WERI-Rb-1 (cell line): Measurements from ENCODE around the gene APBA2.
"Not testable (repeated sequence)": the region's sequence is repeated elsewhere in the genome, so short reads cannot be mapped to it uniquely, and the experiment has no call there.

Source experiments
- DNase-seq: peaks from one replicate; pipeline ENCODE4 v3.0.0-alpha.2; 2020
- H3K27ac ChIP-seq: fragments of 250-450 bp; sonication (Bioruptor Pico); 2 replicates; pipeline ENCODE4 v1.5.1; 2020; ENCODE audit warnings: mild to moderate bottlenecking, moderate library complexity
- H3K27me3 ChIP-seq: fragments of 250-450 bp; sonication (Bioruptor Pico); 2 replicates; pipeline ENCODE4 v1.5.1; 2021; ENCODE audit warnings: mild to moderate bottlenecking, low read depth, moderate library complexity; ENCODE audit not compliant: insufficient read depth, severe bottlenecking
- H3K36me3 ChIP-seq: fragments of 250-450 bp; sonication (Bioruptor Pico); 2 replicates; pipeline ENCODE4 v1.5.1; 2020; ENCODE audit warnings: mild to moderate bottlenecking, moderate library complexity
- H3K4me3 ChIP-seq: 2 replicates; pipeline ENCODE4 v1.5.1; 2011; ENCODE audit warnings: low read depth, mild to moderate bottlenecking, control low read depth, low read length
- H3K9me3 ChIP-seq: fragments of 250-450 bp; sonication (Bioruptor Pico); 2 replicates; pipeline ENCODE4 v1.5.1; 2021; ENCODE audit warnings: mild to moderate bottlenecking, moderate library complexity; ENCODE audit not compliant: severe bottlenecking
- TF ChIP-seq, protein P1 (sequence below): IDR thresholded peaks from 2 replicates; pipeline ENCODE4 v1.5.1; 2011; ENCODE audit warnings: low read depth, mild to moderate bottlenecking, control low read depth, inconsistent platforms, low read length

APBA2 gene

GRCh38 chr15:29018995-29019976 lies 133.5 kb downstream of the APBA2 start:
- Histone ChIP-seq H3K27me3 (no peaks in the 10 kb centered on the region), H3K36me3 (no peaks in the 10 kb centered on the region), H3K4me3 (no peak overlapping the region), H3K9me3 (no peaks in the 10 kb centered on the region), H3K27ac (no peak overlapping the region)
- no peak for DNase-seq
- TF ChIP-seq, protein P1, sequence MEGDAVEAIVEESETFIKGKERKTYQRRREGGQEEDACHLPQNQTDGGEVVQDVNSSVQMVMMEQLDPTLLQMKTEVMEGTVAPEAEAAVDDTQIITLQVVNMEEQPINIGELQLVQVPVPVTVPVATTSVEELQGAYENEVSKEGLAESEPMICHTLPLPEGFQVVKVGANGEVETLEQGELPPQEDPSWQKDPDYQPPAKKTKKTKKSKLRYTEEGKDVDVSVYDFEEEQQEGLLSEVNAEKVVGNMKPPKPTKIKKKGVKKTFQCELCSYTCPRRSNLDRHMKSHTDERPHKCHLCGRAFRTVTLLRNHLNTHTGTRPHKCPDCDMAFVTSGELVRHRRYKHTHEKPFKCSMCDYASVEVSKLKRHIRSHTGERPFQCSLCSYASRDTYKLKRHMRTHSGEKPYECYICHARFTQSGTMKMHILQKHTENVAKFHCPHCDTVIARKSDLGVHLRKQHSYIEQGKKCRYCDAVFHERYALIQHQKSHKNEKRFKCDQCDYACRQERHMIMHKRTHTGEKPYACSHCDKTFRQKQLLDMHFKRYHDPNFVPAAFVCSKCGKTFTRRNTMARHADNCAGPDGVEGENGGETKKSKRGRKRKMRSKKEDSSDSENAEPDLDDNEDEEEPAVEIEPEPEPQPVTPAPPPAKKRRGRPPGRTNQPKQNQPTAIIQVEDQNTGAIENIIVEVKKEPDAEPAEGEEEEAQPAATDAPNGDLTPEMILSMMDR = no peak

- DNase-seq = no peak
- Histone ChIP-seq H3K27ac (no peak overlapping the region), H3K27me3 (no peaks in the 10 kb centered on the region), H3K36me3 (no peaks in the 10 kb centered on the region), H3K4me3 (no peak overlapping the region), H3K9me3 (no peaks in the 10 kb centered on the region)
- TF ChIP-seq, protein P1 = no peak
Observed at GRCh38 chr15:29021857-29022256, 136.1 kb downstream of the APBA2 start.

DNA sequence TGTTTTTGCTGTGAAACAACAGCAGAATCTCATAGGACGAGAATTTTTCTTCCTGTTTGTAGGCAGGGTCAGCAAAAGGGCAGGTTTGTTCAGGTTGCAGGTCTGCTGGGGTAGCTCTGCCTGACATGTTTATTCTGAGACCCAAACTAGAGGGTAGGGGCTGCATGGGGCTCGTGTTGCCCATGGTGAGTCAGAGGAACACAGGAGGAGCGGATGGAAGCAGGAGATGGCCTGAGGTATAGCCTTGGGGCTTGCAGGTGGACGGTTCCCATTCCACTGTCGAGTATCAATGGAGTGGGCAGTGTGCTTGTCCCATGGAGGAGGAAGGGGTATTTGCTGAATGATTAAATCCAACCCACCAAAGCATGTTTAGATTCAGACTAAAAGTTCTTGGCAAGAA lies 138.9 kb downstream of the APBA2 start:
- Histone ChIP-seq H3K9me3 (peaks cover 3% of the 10 kb centered on the region), H3K36me3 (no peaks in the 10 kb centered on the region), H3K27ac (no peak overlapping the region), H3K27me3 (no peaks in the 10 kb centered on the region), H3K4me3 (no peak overlapping the region)
- DNase-seq = no peak
- TF ChIP-seq, protein P1 = no peak

GRCh38 chr15:29025411-29025810 lies 139.6 kb downstream of the APBA2 start:
- H3K36me3 ChIP-seq, H3K27ac ChIP-seq, DNase-seq, H3K4me3 ChIP-seq, H3K27me3 ChIP-seq, H3K9me3 ChIP-seq: not testable (repeated sequence)

DNA sequence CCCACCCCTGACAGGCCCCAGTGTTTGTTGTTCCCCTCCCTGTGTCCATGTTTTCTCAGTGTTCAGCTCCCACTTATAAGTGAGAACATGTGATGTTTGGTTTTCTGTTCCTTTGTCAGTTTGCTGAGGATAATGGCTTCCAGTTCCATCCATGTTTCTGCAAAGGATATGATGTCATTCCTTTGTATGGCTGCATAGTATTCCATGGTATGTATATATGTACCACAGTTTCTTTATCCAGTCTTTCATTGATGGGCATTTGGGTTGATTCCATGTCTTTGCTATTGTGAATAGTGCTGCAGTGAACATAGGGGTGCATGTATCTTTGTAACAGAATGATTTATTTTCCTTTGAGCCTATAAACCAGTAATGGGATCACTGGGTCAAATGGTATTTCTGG lies 142.4 kb downstream of the APBA2 start:
- not testable (repeated sequence) for H3K36me3 ChIP-seq, H3K27ac ChIP-seq

DNA sequence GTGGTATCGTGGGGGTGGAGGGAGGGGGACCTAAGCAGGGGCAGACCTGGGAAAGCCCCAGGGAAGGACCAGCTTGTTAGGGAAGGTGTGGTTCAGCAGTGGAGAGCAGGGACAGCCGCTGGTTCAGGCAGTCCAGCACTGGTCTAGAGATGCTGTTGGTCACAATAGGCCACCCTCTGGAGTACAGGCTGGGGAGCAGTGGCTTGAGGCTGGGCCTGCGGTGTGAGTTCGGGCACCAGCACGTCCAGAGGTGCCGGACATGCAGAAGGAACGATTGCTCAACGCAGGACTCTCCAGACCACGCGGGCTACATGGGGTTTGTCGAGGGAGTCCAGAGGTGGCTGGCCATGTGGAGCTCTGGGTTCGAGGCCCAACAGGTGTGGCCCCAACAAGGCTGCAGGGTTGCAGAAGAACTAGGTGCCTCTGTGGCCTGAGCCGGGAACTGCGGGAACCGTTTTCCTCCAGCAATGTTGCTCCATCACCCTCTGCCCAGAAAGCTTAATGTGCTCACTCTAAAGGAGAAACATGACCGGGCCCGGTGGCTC lies 143.9 kb downstream of the APBA2 start:
- Histone ChIP-seq H3K27me3 (no peaks in the 10 kb centered on the region), H3K27ac (no peak overlapping the region), H3K4me3 (no peak overlapping the region), H3K9me3 (peaks cover 3% of the 10 kb centered on the region), H3K36me3 (no peaks in the 10 kb centered on the region)
- TF ChIP-seq, protein P1 = no peak
- no peak for DNase-seq

More for the DNA sequence above, 142.4 kb downstream of the APBA2 start:
- H3K4me3 ChIP-seq, DNase-seq, H3K27me3 ChIP-seq, H3K9me3 ChIP-seq: not testable (repeated sequence)
